Ishikawa (cell line): Measurements from ENCODE around the gene USP20.

ENCODE experiments used
- CREB1 ChIP-seq: IDR thresholded peaks from 2 replicates; pipeline ENCODE4 v1.6.1; 2012; ENCODE audit warnings: low read depth
- EGR1 ChIP-seq: IDR thresholded peaks from 2 replicates; pipeline ENCODE4 v1.6.1; 2012
- EP300 ChIP-seq: IDR thresholded peaks from 2 replicates; pipeline ENCODE4 v1.6.1; 2012; ENCODE audit warnings: borderline replicate concordance
- MAX ChIP-seq: IDR thresholded peaks from 2 replicates; pipeline ENCODE4 v1.6.1; 2012
- NFIC ChIP-seq: IDR thresholded peaks from 2 replicates; pipeline ENCODE4 v1.6.1; 2012
- RAD21 ChIP-seq: IDR thresholded peaks from 2 replicates; pipeline ENCODE4 v1.6.1; 2012; ENCODE audit warnings: low read depth
- REST ChIP-seq: IDR thresholded peaks from 2 replicates; pipeline ENCODE4 v1.6.1; 2012; ENCODE audit warnings: low read depth, mild to moderate bottlenecking
- TAF1 ChIP-seq: IDR thresholded peaks from 2 replicates; pipeline ENCODE4 v1.6.1; 2012; ENCODE audit warnings: low read depth, mild to moderate bottlenecking
- TCF12 ChIP-seq: IDR thresholded peaks from 2 replicates; pipeline ENCODE4 v1.6.1; 2012; ENCODE audit warnings: low read depth
- TEAD4 ChIP-seq: IDR thresholded peaks from 2 replicates; pipeline ENCODE4 v1.6.1; 2012
- USF1 ChIP-seq: IDR thresholded peaks from 2 replicates; pipeline ENCODE4 v1.6.1; 2012
- YY1 ChIP-seq: IDR thresholded peaks from 2 replicates; pipeline ENCODE4 v1.6.1; 2012; ENCODE audit warnings: low read depth

GRCh38 chr9:129863059-129863690, 27.9 kb downstream of the USP20 start:
- TF ChIP-seq MAX = no peak
- TF ChIP-seq EGR1 = no peak
- TF ChIP-seq TCF12 = no peak
- TF ChIP-seq REST = no peak
- no peak for TF ChIP-seq YY1
- TF ChIP-seq USF1 = no peak
- no peak for TF ChIP-seq RAD21
- no peak for TF ChIP-seq TAF1
- TF ChIP-seq TEAD4 = no peak
- TF ChIP-seq NFIC = no peak
- TF ChIP-seq EP300 = no peak
- no peak for TF ChIP-seq CREB1
